ENCODE results near the gene RAET1G.

DNA sequence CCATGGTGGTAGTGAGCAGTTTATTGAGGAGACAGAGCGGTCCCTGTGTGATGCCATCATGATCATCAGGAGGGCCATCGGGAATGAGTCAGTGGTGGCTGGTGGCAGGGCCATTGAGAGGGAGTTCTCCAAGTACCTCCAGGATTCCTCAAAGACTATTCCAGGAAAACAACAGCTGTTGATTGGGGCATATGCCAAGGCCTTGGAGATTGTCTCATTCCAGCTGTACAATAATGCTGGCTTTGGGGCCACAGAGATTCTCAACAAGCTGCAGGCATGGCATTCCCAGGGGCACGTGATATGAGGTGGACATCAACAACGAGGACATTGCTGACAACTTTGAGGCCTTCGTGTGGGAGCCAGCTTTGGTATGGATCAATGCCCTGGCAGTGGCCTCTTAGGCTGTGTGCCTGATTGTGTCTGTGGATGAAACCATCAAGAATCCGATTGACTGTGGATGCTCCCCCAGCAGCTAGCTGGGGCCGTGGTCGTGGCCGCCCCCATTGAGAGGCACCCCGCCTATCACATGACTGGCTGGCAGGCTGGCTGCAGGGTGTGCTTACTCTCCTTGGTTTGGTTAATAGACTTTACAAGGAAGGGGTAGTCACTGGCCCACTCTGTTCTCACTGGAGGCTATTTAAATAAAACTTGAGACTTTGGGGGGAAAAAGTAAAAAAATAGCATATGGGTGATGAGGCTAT lies 41.7 kb downstream of the RAET1G start:
- TF ChIP-seq, protein P1, sequence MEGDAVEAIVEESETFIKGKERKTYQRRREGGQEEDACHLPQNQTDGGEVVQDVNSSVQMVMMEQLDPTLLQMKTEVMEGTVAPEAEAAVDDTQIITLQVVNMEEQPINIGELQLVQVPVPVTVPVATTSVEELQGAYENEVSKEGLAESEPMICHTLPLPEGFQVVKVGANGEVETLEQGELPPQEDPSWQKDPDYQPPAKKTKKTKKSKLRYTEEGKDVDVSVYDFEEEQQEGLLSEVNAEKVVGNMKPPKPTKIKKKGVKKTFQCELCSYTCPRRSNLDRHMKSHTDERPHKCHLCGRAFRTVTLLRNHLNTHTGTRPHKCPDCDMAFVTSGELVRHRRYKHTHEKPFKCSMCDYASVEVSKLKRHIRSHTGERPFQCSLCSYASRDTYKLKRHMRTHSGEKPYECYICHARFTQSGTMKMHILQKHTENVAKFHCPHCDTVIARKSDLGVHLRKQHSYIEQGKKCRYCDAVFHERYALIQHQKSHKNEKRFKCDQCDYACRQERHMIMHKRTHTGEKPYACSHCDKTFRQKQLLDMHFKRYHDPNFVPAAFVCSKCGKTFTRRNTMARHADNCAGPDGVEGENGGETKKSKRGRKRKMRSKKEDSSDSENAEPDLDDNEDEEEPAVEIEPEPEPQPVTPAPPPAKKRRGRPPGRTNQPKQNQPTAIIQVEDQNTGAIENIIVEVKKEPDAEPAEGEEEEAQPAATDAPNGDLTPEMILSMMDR (conservative IDR thresholded peaks at IDR 0.05) = no peak
- TF ChIP-seq ZFX (IDR thresholded peaks at IDR 0.05) = no peak

Measured in C4-2B (cell line).